Iris pigment epithelial cell (primary cell): ENCODE results near the gene ZNF37A.

Experiments
- DNase-seq: peaks from one replicate; pipeline ENCODE4 v3.0.0-alpha.2; 2011; ENCODE audit warnings: low read depth

The ZNF37A gene

GRCh38 chr10:38150891-38151463 lies 56.8 kb downstream of the ZNF37A start:
- peak; percentile 14 for DNase-seq

DNA sequence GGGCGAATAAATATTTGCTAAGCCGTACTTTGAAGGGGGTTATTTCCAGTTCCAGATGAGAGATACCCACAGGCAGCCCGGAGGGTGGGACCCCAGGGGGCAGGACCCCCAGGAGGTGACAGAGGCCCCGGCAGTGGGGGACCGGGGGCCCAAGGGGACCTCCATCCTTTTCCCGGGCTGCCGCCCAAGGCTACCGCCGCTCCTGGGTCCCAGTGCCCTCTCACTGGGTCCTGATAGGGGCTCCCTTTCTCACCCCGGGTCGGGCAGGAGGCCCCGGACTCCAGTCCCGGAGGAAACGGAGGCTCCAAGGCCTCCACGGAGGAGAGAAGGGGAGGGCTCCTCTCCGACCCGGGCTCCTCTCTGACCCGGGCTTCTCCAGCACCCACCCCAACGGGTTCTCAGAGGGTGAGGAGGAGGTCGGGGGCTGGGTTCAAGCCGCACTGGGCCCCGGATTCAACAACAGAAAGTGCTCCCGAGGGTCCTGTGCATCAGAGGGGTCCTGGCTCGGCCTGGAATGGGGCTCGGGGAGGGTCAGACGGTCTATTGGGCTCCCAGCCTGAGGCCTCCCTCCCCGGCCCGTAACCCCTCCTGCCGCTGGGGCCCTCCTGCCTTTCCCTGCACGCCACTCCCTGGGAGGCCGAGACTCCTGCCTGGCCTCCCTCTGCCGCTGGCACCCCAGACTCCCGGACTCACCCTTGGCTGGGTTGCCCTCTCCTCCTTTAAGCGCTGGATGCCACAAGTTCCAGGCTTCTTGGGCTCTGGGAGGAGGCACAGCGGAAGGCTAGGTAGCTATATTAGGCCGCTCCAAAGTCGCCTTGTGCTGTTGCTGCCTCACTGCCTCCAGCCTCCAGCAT lies 62.5 kb downstream of the ZNF37A start:
- DNase-seq = no peak

DNA sequence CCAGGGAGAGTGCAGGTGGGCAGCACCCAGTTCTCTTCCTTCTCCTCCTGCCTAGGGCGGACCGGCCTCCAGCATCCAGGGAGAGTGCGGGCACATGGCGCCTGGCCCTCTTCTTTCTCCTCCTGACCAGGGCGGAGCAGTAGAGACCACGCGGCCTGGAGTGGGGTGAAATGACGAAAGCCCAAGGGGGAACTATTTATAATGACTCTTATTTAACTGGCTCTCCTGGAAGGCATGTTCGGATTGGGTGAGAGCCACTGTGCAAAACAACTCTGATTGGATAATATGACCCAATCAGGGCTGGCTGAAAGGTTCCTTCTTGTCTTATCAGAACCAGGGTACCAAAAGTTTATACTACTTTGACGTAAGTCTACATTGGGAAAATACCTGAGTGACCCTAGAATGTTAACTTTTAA lies 63.1 kb downstream of the ZNF37A start:
- DNase-seq = no peak

DNA sequence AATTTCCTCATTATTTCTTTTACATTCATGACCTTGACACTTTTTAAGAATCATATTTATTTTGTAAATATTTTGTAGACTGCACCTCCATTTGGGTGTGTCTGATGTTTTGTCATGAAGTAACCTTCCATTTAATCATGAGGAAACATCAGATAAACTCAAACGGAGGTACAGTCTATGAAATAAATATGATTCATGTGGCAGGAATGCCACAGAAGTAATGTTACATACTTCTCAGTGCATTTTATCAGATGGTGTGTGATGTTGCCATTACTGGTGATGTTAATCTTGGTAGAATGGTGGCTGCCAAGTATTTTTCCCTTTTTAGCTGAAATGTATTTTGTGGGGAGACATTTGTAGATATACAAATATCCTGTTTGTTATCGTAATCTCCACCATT lies 64.9 kb downstream of the ZNF37A start:
- DNase-seq = peak; percentile 2

DNA sequence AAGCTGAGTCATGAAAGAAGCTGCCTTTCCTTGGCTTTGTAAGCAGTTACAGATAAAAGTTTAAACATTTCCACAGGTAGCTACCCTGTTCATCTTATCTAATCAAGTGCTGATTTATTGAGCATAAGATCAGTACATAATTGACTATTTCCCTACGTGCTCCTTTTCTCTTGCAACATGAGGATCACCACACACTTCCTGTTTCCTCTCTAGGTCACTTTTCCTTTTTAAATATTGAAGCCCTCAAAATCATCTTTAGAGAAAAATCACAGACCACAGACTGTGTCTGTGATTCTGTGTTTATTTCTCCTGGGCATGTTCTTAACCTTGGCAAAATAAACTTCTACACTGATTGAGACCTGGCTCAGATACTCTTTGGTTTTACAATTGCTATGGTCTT lies 69.5 kb downstream of the ZNF37A start:
- DNase-seq = no peak

GRCh38 chr10:38174336-38174735 lies 80.2 kb downstream of the ZNF37A start:
- no peak for DNase-seq

- DNase-seq = no peak
Observed at GRCh38 chr10:38184477-38184876, 90.3 kb downstream of the ZNF37A start.
